GM19240 (cell line): ENCODE measurements around the gene NTRK1.

Experiments used
- DNase-seq: peaks from one replicate; pipeline ENCODE4 v3.0.0; 2011; ENCODE audit warnings: low spot score; ENCODE audit not compliant: insufficient read length

NTRK1 gene

DNA sequence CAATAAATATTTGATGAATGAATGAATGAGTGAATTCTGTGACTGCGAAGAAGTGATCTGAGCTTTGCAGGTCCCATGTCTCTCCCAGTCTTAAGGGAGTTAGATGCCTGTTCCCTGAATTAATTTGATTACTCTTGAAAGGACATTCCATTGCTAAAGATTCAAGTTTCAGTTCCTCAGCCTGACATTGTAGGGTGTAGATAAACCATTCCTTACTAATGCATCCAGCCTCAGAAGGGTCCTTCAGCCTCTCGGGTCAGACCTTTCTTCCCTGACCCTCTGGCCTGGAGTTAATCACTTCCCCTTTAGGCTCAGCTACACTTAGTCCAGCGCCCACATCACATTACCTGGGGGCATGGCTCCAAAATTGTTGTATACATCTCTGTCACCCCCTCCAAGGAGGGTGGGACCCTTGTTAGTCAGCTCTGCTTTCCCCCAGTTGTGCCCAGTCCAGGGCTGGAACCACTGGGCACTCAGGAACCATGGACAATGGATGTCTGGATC lies 4.3 kb upstream of the NTRK1 start:
- DNase-seq: no peak

DNA sequence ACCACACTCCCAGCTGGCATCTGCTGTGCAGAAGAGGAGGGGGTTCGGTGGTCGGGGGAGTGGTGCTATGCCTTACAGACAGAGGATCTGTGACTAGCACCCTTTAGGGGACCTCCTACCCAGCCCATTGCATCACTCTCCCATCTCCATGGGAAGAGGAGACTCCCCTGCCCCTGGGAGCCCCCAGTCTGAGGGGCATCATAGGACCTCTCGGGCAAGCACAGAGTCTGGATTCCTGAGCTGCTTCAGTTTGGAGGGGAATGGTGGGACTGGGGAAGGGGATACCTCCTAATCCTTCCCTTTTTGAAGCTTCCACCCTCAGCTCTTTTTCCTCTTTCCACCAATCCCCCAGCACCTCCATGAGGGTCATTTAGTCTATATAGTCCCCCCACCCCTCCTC lies 3.1 kb upstream of the NTRK1 start:
- DNase-seq: no peak

DNA sequence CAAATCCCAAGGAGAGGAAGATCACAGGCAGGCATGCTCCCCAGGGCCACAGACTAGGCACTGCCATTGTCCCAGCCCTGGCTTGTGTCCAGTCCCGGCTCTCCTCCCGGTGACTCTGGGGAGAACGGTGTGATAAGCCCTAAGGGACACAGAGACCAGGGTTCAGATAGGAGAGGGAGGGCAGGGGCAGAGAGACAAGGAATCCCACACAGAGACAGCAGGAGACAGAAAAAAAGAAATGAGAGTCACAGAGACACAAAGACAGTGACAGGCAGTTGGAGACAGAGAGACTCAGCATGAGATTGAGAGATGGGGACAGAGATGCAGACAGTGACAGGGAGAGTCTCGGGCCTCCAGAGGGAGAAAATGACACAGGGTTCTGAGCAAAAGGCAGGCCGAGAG lies 2.1 kb upstream of the NTRK1 start:
- DNase-seq: no peak

DNA sequence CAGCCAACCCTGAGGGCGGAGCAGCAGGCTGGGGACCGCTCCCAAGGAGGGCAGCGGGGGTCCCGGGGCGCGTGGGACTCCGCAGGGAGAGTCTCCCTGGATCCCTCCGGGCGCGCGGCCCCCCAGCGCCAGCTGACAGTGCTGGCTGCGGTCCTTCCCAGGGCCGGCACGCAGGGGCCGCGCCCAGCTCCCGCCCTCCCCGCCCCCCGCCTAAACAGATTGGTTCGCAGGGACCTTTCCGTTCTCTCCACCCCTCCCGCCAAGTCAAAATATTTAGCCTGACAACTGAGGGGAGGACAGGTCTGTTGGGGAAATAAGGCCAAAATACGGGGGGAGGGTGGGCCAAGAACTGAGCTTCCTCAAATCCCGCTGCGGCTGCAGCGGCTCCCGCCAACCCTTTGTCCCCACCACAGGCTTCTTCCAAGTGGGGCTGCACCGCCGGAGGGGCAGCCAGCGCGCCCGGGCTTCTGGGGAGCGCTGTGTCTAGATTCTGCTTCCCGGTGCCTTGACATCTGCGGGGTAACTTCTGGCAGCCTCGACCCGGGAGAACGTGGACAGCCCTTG lies 1.6 kb upstream of the NTRK1 start, which contains the start of gene INSRR:
INSRR (minus strand) TSS at position 159 of the 564 bp plus-strand sequence. CDS start 496 bp downstream, outside the sequence.
- DNase-seq: no peak

DNA sequence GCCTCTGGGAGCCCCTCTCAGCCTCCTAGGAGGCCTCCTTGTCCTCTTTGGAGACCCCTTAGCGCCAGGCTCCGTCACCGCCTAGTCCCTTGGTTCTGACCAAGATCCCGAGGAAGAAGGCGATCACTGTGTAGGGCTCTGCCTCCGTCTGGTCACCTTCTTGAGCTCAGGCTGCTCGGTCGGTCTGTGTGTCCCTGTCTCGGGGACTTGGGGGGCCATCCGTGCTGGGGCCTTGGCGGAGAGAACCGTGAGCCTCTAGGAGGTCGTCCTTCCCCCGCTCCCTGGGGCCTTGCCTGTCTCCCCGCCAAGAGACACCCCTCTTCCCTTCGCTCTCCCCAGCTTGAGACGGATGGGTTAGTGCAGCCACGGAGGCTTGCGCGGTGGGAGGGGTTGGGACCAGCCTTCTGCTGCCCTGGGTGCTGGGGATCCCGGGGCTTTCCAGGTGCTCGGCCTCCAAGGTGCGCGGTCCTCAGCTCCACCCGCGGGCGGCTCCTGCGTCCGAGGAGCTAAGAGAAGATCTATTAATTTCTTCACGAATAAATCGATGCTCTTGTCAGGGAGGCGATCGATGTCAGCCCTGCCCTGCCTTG lies 1.0 kb upstream of the NTRK1 start:
- no peak for DNase-seq

DNA sequence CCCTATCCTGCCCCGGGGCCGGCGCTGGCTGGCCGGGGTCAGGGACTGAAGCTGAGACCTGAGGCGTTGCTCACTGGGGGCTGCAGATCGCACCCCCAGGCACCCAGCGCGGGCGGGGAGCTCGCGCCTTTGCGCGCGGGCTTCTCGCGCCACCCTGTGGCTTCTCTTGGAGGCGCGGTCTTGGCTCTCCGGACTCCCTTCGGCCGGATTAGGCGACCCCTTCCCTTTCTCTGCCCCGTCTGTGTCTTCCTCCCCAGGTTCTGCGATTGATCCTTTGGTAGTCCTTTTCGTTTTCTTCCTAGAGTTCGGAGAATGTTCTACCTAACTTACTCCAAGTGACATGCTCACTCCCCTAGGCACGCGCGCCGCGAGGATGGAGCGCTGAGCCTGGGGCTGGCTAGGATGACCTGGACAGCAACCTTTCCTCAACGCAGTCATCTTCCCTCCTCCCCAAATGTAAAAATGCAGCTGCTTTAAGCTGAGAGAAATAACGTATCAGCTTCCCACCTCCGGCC lies 495 bp upstream of the NTRK1 start:
- DNase-seq: peak; percentile 70

DNA sequence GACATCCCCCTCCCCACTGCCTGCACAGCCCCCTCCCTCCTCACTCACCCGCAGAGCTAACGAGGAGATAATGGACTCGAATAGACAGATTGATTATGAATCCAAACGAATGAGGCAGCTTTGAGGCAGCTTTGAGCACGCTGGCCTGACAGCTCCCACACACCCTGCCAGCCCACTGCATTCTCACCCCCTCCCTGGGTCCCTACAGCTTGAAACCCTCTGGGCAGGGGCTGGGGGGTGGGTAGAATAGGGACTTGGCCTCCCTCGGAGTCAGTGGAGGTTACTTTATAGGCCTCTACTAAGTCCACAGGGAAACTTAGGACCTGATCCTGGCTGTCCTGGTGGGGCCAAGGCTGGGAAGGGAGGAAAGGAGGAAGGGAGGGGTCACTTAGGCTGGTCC lies 1.9 kb downstream of the NTRK1 start:
- DNase-seq: no peak

DNA sequence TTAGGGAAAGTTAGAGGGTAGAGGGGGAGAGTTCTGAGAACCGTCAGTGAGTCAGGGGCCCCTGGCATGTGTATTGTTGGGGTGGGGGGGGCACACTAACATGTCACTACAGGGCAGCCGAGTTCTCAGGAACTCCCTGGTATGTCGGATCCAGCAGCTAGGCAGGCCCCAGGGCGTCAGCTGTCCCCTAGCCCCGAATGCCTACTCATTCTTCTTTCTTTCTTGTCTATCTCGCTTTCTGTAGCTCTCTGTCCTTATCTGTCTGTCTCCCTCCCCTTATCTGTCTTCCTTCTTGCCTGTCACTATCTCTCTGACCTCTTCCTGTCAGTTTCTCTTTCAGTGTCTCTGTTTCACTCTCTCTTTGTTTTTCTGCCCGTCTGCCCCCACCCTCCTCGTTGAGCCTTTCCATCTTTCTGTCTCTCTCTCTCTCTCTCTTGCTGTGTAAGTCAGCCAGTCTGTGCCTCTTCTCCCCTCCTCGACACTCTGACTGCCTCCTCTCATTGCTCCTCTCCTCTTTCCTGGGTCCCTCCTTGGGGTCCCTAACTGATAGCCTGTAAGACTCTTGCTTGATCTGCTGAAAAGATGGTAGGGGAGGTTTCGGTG lies 2.4 kb downstream of the NTRK1 start:
- no peak for DNase-seq

DNA sequence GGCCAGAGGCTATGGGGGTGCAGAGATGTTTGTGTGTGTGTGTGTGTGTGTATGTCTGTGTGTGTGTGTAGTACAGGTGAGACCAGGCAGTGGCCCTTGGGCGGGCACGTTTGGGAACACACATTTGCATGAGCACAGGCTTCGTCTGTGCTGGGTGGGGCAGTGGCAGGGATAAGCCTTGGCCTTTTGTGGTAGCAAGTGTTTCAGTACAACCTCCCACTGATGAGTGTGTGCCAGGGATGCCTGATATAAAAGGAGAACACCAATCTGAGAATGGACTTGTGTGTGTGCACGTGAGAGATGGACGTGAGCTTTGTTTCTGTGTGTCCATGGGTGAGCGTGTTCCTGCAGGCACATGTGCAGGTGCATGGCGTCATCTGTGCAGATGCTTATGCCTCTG lies 3.0 kb downstream of the NTRK1 start:
- DNase-seq: no peak

DNA sequence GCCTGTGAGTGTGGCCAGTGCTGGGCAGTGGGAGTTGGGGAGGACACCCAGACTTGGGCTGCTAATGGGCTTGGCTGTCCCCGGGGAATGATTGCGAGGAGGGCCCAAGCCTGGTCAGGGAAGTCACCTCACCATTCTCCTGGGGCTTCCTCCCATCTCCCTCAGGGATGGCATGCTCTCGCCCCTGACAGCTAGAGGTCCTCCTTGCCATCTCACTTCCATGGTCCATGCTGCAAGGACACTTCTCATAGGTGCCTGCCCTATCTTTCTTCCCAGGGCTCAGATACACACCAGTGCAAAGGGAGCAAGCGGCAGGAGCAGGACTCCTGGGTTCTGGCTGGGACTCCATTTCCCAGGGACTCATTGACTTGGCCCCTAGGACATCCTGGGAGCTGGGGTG lies 4.1 kb downstream of the NTRK1 start:
- no peak for DNase-seq

DNA sequence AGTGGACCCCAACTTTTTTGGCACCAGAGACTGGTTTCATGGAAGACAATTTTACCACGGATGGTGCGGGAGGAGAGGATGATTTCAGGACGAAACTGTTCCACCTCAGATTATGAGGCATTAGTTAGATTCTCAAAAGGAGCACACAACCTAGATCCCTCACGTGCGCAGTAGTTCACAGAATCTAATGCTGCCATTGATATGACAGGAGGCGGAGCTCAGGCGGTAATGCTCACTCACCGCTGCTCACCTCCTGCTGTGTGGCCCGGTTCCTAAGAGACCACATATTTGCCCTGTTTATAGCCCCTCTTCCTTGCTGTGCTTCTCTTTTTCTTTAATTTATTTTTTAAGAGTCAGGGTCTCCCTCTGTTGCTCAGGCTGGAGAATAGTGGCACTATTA lies 4.6 kb downstream of the NTRK1 start:
- DNase-seq: no peak

DNA sequence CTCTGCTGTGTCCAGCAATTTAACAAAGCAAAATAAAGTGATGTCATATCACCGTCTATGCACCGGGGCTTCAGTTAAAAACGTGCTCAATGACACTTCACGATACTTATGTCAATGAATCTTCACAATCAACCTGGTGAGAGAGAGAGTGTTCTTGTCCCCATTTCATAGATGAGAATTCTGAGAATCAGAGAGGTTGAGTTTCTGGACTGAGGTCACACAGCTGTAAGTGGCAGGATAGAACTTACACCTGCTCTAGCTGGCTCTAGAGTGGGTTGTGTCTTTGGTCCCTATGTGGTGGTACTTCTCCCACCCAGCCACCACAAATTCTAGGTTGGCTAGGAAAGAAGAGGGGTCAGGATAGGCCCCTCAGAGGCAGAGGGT lies 5.2 kb downstream of the NTRK1 start:
- no peak for DNase-seq

DNA sequence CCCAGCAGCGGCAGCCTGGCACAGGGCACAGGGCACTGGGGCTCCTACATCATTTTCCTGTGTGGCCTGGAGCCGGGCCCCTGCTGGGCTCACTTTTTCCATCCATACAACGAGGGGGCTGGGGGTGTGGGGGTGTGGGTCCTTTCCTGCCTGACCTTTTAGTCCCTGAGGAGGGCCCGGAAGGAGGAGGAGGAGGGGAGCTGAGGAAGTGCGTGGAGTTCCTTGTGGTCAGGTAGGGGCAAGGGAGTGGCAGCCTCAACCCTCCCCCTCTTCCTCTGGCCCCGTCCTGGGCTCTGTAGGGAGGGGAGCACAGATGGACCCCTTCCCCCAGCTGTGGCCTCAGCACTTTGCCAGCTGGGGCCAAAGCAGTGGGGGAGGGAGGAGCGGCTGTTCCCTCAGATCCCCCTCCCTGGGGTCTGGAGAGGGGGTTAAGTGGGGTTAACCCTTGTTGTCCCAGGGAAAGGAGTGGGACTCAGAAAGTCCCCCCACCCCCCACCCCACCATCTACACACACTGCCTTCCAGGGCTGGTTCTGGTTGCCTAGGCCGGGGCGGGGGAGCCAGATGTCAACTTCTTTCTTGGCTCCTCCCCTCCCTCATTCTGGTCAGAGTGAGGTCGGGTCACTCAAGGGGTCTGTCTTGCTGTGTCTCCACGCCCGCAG lies 5.7 kb downstream of the NTRK1 start:
- no peak for DNase-seq

DNA sequence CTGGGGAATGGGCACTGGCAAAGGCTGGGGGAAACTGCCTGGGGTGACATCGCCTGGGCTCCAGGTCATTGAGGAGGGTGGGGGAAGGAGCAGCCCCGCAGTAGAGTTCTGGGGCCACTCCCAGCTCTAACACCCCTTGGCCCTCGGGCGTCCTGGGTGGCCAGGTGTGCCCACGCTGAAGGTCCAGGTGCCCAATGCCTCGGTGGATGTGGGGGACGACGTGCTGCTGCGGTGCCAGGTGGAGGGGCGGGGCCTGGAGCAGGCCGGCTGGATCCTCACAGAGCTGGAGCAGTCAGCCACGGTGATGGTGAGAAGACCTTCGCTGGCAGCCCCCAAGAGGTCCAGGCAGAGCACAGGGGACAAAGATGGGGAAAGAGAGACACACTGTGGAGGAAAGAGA lies 7.7 kb downstream of the NTRK1 start:
- no peak for DNase-seq

DNA sequence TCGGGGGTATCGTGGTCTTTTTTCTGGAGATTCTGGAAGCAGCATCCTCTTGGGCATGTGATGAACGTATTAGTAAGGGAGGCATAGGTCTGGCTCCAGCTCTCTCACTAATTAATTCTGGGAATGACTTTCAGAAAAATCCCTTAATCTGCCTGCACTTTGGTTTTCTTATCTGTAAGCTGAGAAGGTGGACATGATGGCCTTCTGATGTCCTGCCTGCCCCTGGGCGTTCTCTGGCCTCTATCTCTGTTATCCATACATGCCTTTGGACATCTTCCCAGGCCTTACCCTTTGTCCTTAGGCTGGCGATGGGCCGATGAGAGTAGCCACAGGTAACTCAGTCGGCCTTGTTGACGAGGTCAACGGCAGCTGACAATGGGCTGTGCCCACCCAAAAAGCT lies 8.8 kb downstream of the NTRK1 start:
- DNase-seq: no peak

DNA sequence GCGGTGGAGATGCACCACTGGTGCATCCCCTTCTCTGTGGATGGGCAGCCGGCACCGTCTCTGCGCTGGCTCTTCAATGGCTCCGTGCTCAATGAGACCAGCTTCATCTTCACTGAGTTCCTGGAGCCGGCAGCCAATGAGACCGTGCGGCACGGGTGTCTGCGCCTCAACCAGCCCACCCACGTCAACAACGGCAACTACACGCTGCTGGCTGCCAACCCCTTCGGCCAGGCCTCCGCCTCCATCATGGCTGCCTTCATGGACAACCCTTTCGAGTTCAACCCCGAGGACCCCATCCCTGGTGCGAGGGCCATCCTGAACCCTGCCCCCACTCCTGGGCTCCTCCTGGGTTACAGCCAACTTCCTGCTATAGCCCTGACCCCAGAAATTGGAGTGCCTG lies 13.0 kb downstream of the NTRK1 start:
- DNase-seq: no peak

DNA sequence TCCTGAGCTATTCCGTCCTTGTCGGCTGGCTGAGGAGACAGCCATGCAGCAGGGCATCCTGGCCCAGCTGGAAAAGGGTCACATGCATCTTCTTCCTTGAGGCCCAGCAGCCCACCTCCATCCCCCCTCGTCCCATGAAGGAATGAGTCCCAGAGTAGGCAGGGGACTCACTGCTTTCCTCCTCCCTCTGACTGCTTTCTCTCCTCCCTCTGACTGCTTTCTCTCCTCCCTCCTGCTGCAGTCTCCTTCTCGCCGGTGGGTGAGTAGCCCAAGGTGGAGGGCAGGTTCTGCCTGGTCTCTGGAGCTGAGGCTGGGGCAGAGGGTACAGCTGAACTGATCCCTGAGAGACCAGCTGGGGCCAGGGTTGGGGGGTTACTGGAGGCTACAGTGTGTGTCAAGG lies 13.5 kb downstream of the NTRK1 start:
- no peak for DNase-seq

DNA sequence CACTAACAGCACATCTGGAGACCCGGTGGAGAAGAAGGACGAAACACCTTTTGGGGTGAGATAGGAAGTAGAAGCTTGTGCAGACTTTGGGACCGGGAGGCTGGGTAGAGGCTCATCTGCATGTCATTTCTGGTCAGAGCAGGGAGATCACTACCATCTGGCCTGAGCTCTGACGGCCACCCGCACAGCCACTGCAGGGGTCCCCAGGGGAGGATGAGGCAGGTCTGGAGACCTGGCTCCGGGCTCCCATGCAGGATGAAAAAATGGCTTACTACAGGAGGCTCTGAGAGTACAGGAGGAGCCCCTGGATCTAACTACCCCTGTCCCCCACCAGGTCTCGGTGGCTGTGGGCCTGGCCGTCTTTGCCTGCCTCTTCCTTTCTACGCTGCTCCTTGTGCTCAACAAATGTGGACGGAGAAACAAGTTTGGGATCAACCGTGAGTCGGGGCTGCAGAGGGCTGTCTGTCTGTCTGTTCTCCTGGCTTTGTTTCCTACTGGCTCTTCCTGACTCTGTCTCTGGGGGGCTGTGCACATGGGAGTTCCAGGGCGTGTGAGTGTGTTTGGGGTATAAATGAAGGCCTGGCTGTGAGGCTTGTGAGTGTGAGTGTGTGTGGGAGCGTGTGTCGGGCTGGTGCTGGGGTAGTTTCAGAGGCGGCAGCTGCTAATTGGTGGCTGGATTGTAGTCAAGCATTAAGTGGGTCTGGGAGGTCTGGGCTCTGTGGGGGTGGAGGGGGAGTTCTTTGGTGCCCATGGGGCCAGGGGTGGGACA lies 14.1 kb downstream of the NTRK1 start:
- no peak for DNase-seq

DNA sequence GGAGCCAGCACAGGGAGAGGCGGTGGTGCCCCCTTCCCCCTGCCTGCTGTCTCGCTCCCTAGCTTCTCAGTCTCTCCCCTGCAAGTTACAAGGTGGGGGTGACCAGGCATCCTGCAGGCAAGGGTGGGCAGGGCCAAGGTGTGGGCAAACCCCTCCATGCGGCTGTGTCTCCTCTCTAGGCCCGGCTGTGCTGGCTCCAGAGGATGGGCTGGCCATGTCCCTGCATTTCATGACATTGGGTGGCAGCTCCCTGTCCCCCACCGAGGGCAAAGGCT lies 14.6 kb downstream of the NTRK1 start:
- DNase-seq: no peak

DNA sequence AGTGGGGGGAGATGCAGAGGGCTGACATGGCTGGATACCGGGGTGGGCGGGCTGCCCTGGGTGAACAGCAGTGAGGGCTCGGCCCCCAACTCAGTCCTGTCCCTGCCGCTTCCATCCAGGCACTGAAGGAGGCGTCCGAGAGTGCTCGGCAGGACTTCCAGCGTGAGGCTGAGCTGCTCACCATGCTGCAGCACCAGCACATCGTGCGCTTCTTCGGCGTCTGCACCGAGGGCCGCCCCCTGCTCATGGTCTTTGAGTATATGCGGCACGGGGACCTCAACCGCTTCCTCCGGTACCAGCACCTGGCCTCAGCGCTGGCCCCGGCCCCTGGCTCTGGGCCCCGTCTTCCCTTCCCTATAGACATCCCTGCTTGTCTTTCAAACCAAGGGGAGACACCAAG lies 15.6 kb downstream of the NTRK1 start:
- no peak for DNase-seq

DNA sequence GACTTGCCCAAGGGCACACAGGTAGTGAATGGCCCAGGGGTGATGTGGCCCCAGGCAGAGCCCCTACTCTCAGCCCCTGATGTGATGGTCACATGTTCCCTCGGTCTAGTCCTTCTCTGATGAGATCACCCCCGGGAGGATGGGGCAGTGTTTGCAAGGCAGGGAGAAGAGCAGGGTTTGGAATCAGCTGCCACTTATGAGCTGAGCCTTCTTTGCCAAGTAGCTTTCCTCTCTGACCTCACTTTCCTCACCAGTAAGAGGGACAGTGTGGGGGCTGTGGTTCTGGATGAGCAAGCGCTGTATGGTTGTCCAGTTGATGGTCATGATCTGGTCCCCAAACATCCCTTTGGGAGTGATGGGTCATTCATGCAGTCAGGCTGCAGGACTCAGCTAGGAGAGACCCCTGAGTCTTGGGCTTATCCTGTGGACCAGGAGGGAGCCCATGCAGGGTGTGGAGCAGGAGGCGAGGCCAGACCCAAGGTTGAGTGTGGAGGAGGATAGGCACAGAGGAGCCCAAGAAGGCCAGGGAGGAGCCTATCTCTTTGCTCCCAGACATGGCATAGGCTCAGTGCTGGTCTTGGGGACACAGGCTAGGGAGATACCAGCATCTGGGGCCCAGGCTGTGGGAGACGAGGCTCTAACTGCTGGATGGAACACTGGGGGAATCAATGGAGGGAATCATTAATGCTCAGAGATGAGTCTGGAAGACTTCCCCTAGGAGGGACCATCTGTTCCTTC lies 16.9 kb downstream of the NTRK1 start:
- DNase-seq: no peak
